Measurements from ENCODE around the gene BNIPL. TPM values are rescaled to one million over a fixed set of nuclear protein-coding genes. Genes with fewer than 3 reads are reported as not detected.

The BNIPL gene
- total and polyA plus RNA-seq, 2 of the 13 experiments (the other 11 are each of a cell fraction or from before 2014, with no cell fraction given): 0.40 to 1.1 TPM

- DNase-seq (ENCODE audit: low spot score) (peak; percentile 95), FAIRE-seq (peak; percentile 60), ATAC-seq (peak; percentile 55)
- WGBS (ENCODE audit: low lambda C conversion rate): under 1% methylated on average over 41 of the region's 69 CpGs
- H3K4me3 ChIP-seq (replicated peaks in 1 of 3; ENCODE audit: insufficient read depth in 1 of 3, low read depth in 2 of 3, low read length in 3 of 3): peak within 1 kb of the TSS; percentile 66 to 99 (median 91)
- no peaks in the 10 kb centered on the region for H3K9me3 ChIP-seq (ENCODE audit: low read length)
- no peaks in the 10 kb centered on the region; a peak in 1 of 5 replicates for H3K27me3 ChIP-seq (ENCODE audit: control insufficient read depth in 1 of 2, insufficient read depth in 2 of 2, low read length in 2 of 2)
- peak within 1 kb of the TSS; percentile 98 for H3K9ac ChIP-seq (ENCODE audit: insufficient read depth, low read depth, low read length)
- in situ Hi-C loops (cut with HindIII; ENCODE audit: extremely low pct_ligation_motif_present, low pct_unique_long_range_greater_than_20kb): no loop called here
- peaks cover 77% of the 10 kb centered on the region for H3K4me1 ChIP-seq (ENCODE audit: insufficient read depth, low read length)
- ChIA-PET CTCF (ENCODE audit: low intra/inter-chr PET ratio, low total read pairs) (interaction anchor here (0.9 to 1.4 kb wide), 2 partner anchors 28 to 29 kb away, joined by 3 read pairs; no protein-coding TSS in a partner anchor), POLR2A (interaction anchor here (0.5 kb wide), 1 partner anchor 211 kb away, joined by 3 read pairs; no protein-coding TSS in a partner anchor)
- H3K4me2 ChIP-seq (ENCODE audit: low read depth, low read length): peak within 1 kb of the TSS; percentile 99
- intact Hi-C loops (cut with micrococcal nuclease; ENCODE audit: unreplicated experiment): loop anchor here (5.0 kb wide), 2 partner anchors 36 to 39 kb away; partner anchors contain the start of genes C1orf56 and CERS2
- H3K79me2 ChIP-seq (ENCODE audit: insufficient read depth, low read length): peaks cover 34% of the 10 kb centered on the region
- BruUV-seq (replicated peaks): no TSS peak
- H3K27ac ChIP-seq (ENCODE audit: extremely low read length, insufficient read depth, low read length): peak within 1 kb of the TSS; percentile 100
- no peaks in the 10 kb centered on the region for H3K36me3 ChIP-seq (replicated peaks in 1 of 2; ENCODE audit: control insufficient read depth in 1 of 2, insufficient read depth in 2 of 2, low read length in 2 of 2)
- H4K20me1 ChIP-seq (ENCODE audit: insufficient read depth, low read length): no peaks in the 10 kb centered on the region
- peak within 1 kb of the TSS; percentile 35 for H2AFZ ChIP-seq (ENCODE audit: low read length)
- TF ChIP-seq NRL (CRISPR knock-in tag; IDR thresholded peaks at IDR 0.05; ENCODE audit: borderline replicate concordance): peak; percentile 85
- TF ChIP-seq ZNF564 (CRISPR knock-in tag; IDR thresholded peaks at IDR 0.05): peak; percentile 27; the same call in 1 of the 2 replicates
- no peak for TF ChIP-seq SMARCC2 (IDR thresholded peaks at IDR 0.05)
- no peak for TF ChIP-seq E2F2 (CRISPR knock-in tag; IDR thresholded peaks at IDR 0.05; ENCODE audit: borderline replicate concordance)
- TF ChIP-seq CENPBD1 (CRISPR knock-in tag; IDR thresholded peaks at IDR 0.05; ENCODE audit: borderline replicate concordance, low read depth): no peak
- peak; percentile 75 for TF ChIP-seq ZMYM3 (CRISPR knock-in tag; IDR thresholded peaks at IDR 0.05)
- no peak for TF ChIP-seq TRIM22 (IDR thresholded peaks at IDR 0.05)
- TF ChIP-seq U2AF2 (IDR thresholded peaks at IDR 0.05; ENCODE audit: low read depth, low read length): no peak
- TF ChIP-seq ATM (IDR thresholded peaks at IDR 0.05; ENCODE audit: borderline replicate concordance): no peak
- no peak for TF ChIP-seq ZIK1 (CRISPR knock-in tag; IDR thresholded peaks at IDR 0.05; ENCODE audit: borderline replicate concordance, low read depth)
- peak; percentile 66; the same call in 1 of the 2 replicates for TF ChIP-seq GLI4 (CRISPR knock-in tag; IDR thresholded peaks at IDR 0.05; ENCODE audit: borderline replicate concordance)
- 0 out of 2 replicates have a peak, but pooled peaks have one; percentile 36 for TF ChIP-seq ZNF367 (CRISPR knock-in tag; IDR thresholded peaks at IDR 0.05; ENCODE audit: borderline replicate concordance)
- TF ChIP-seq ZNF224 (CRISPR knock-in tag; IDR thresholded peaks at IDR 0.05): 0 out of 2 replicates have a peak, but pooled peaks have one; percentile 64
- no peak for TF ChIP-seq NONO (IDR thresholded peaks at IDR 0.05)
- peak; percentile 82 for TF ChIP-seq NONO (CRISPR knock-in tag; conservative IDR thresholded peaks at IDR 0.05)
- no peak for TF ChIP-seq ZNF670 (CRISPR knock-in tag; IDR thresholded peaks at IDR 0.05; ENCODE audit: borderline replicate concordance)
- TF ChIP-seq STAT5B (CRISPR knock-in tag; IDR thresholded peaks at IDR 0.05): no peak
- no peak; the same call in 1 of the 2 replicates for TF ChIP-seq SMAD3 (CRISPR knock-in tag; IDR thresholded peaks at IDR 0.05)
- no peak for TF ChIP-seq PCBP2 (optimal IDR thresholded peaks at IDR 0.05; ENCODE audit: low read depth, low read length, poor library complexity, severe bottlenecking)
- no peak for TF ChIP-seq HOXA7 (CRISPR knock-in tag; IDR thresholded peaks at IDR 0.05)
- peak; percentile 67 for TF ChIP-seq ZNF563 (CRISPR knock-in tag; IDR thresholded peaks at IDR 0.05)
- TF ChIP-seq MTA3 (CRISPR knock-in tag; IDR thresholded peaks at IDR 0.05): no peak
Observed at GRCh38 chr1:151008244-151009205, 27.9 kb upstream of the BNIPL start, which contains the start of gene PRUNE1. TSS of gene PRUNE1 (plus strand) at chr1:151008449. CDS start at chr1:151008633, 184 bp downstream.
